Left hindlimb (tissue), 1 donor: ENCODE results near the gene CLIP1.

Source experiments
- DNase-seq: peaks from one replicate; pipeline ENCODE4 v3.0.0-alpha.2; 2018

The CLIP1 gene

DNA sequence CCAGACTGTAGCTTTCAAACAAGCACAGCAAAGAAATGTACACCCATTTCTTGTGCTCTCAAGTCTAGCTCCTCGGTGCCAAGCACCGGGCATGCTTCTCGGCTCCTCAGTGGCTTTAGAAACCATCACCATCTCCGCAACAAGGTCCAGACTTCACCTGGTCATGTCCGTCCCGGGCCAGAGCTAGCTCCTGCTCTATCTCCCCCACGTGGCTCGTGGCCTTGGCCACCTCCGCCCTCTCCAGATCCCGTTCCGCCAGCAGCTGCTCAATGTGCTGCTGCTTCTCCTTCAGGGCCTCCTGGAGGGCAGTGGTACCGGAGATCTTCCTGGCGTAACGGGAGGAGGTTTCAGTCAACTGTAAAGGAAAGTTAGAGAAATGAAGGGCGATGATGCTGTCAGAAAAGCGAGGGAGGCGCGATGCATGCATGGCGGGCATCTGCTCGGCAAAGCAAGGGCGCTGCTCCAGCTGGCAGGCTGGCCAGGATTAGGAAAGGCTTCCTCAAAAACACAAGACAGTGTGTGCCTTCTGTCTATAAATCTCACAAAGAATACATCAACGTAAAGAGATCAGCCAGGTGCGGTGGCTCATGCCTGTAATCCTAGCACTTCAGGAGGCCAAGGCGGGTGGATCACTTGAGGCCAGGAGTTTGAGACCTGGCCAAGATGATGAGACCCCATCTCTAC, 67.4 kb downstream of the CLIP1 start:
- no peak for DNase-seq

DNA sequence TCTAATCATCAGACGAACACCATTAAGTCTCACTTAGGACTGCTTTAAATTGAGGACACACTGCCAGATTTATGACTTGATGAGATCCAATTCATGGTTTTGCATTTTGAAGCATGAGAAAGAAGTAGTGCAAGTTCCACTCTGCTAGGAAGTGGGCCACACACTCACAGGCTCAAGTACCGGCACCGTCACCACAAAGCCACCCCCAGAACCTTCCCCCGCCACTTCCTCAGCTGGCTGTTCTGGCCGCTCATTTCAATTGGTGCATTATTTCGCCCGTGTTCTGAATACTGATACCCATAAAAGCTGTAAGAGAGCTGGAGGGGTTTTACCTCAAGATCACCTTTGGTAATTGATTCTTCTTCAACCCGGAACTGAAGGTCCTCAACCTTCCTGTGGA, 70.1 kb downstream of the CLIP1 start:
- no peak for DNase-seq

DNA sequence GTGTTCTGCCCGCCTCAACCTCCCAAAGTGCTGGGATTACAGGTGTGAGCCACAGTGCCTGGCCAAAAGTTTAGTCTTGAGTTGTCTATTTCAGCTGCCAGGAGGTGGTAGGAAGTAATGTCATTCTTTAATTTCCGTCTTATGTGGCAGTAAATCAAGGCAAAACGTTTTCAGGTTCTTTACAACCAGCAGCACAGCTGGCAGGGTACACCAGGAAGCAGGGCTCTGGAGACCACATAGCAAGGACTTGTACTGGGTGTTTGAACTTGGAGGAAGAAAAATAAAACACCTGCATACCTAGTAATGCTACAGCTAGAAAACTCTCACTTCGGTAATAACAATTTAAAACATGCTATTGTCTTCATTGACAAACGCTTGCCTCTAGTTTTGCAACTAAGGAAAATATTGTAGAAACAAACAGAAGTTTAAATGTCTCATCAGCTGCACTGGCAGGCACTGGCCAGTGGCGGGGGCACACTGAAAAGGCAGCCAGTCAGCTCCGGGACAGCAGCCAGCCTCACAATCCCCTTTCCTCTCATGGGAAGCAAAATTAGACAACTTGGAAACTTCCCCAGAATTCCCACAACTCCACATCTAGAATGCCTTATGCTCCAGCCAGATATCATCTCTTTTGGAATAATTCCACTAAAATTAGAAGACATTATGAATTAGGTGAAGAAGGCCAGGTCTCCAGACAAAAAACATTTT, 72.2 kb downstream of the CLIP1 start:
- peak; percentile 65 for DNase-seq

DNA sequence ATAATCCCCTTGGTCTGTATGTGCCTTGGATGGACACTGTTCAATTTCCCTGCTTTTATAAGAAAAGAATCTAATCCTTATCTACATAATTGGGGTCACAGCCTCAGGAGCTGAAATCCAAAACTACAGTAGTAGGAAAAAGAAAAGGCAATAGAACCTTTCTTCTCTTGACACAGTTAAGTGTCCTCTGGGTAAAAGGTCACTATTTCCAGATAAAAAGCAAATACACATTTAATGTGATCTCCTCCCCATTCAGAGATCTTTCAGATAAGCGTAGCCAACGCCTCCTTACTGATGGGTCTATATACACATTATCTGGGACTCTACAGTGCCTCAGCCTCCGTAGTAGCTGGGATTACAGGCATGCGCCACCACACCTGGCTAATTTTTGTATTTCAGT, 73.4 kb downstream of the CLIP1 start:
- DNase-seq, result no peak

DNA sequence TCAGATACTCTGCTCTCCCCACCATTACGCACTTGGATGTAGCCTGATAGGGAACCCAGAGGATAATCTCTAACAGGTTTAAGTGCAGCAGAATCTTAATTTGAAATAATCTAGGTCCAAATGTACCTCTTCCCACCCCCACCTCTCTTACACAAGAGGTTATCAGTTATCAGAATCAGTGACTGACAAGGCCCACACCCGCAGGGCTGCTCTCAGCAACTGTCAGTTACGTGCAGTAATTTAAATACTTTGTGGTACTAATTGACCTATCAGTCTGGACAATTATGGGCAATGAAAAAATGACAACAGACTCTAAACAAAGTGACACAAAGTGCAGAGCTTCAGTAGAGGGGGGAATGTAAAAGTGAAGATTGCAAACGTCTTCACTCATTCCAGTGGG, 74.0 kb downstream of the CLIP1 start:
- no peak for DNase-seq

DNA sequence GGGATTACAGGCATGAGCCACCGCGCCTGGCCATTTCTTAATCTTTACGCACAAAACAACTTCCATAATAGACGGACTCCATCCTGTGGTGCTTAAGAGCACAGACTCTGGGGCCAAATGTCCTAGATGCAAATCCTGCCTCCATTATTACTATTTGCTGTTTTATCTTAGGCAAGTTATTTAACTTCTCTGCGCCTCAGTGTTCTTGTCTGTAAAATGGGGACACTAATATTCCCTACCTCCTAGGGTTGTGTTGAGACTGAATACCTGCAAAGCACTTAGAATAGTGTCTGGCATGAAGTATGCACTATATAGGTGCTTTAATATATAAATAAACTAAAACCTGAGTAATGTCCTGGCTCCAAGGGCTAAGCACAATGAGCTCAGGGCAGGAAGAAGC, 76.4 kb downstream of the CLIP1 start:
- no peak for DNase-seq

DNA sequence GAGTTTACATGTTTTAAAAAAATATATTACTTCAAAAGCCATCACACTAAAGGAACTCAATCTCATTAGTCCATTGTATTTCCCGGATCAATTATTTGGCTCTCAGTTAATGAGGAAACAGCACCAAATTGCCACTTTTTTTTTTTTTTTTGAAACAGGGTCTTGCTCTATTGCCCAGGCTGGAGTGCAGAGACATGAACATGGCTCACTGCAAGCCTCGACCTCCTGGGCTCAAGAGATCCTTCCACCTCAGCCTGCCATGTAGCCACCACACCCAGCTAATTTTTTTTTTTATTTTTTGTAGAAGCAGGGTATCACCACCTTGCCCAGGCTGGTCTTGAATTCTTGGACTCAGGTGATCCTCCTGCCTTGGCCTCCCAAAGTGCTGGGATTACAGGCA, 77.4 kb downstream of the CLIP1 start:
- no peak for DNase-seq

DNA sequence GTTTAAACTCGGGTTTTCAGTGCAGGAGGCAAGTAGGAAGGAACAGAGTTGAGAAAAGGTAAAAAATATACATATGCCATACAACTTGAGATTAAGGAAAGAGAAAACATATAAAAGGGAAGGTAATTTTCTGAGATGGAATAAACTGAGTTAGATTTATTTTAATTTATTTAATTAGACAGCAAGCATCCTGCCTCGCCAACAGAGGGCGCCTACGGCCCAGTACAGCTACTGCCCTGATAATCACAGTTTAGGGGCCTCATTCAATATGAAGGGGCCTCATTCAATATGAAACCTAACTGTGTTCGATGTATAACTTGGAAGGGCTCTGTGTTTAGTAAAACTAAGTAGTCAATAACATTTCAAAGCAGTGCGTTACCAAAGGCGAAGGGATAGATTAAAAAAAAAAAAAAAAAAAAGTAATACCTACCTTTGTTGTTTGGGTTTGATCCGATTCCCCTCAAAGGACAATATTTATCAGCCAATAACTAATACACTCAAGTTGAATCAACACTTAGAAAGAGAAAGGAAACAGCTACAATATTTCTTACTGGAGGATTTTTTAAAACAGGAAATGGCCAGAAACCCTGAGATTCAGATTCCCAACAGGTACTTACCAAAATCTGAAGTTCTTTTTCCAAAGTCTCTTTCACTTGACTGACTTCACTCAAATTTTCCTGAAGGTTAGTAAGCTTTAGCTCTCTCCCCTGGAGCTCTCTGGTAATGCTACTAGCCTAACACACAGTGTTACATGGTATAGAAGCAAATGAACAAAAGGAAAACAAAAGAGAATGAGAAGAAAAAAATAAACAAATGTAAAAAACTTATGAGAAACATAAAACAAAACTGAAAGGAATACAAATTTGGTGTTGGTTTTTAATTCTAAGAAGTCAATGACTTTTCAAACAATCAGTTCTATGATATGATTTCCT, 86.2 kb downstream of the CLIP1 start:
- no peak for DNase-seq

DNA sequence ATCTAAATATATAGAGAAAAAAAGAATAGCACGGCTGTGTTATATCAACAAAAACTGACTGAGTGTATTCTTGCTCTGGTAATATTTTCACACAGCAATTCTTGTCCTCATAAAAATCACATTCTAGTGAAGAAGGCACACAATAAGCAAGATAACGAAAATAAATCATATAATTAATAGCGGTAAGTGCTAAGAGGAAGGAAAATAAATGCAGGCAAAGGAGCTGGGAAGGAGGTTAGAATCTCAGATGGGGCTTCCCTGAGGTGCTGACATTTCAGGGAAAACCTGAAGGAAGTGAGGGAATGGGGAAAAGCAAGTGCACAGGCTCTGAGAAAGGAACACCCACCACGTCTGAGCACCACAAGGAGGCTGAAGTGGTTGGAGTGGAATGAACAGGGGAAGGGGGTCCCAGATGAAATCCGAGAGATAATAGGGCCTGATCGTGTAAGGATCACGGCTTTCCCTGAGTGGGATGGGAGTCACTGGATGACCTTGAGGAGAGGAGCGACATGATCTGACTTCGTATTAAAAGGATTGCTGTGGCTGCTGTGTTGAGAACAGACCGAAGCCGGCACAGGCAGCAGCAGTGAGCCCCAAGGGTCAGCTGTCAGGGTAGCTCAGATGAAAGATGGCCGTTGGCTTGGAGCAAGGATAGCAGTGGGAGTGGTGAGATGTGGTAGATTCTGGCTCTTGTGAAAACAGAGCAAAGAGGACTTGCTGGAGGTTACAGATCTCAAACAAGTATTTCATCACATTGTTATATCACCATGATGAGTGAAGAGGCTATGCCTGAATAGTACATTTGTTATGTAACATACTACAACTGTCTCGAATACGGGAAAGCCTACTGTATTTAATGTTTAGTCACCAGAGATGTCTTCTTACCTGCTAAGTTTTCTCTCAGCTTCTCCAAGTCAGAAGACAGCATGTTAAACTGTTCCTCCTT, 89.1 kb downstream of the CLIP1 start:
- no peak for DNase-seq

DNA sequence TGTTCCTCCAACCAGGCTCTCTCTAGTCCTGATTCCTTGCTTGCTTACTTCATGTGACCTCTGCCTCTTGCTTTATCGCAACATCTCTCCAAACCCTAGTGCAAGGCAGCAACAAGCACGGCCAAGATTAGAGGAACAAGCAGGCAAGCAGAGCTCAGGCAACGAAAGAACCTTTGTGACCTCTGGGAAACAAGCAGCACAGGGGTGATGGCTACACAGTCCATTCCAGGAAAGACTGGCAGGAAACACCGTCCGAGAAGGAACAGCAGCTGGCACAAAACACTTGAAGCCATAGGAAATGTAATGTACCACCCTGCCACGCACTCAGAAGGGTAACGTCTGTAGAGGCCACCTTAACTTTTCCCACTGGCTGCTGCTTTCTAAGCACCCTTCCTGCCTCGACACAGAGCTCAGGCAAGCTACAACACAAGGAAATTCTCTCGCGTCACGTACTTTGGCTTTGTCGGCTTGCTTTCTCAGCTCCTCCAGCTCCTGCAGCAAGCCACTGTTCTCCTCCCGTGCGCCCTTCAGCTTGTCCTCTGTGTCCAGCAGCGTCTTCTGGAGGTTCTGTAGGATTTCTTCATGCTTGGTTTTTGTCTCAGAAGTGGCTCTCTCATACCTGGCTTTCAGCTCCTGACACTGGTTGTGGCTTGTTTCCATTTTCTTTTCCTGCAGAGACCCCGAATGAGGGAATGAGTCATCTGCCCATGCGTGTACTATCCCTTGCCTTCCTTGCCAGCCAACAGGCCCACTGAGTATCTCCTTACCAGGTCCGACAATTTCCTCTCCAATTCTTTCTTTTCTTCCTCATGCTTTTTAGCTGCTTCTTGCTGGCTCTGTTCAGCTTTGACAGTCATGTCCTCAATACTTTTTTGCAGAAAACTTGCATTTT, 94.7 kb downstream of the CLIP1 start:
- no peak for DNase-seq

DNA sequence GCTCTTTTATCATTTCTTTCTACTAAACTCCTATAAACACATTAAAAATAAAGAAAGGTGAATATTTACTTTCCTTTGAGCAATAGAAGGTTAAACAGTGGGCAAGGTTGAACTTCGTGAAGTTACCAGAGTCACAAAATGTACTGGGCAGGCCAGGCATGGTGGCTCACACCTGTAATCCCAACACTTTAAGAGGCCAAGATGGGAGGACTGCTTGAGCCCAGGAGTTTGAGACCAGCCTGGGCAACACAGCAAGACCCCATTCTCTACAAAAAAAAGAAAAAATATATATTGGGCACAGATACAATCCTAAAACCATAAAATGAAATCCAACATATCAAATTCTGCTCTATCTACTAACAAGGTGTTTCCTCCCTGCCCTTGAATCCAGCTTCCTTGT, 95.5 kb downstream of the CLIP1 start:
- DNase-seq, result no peak

DNA sequence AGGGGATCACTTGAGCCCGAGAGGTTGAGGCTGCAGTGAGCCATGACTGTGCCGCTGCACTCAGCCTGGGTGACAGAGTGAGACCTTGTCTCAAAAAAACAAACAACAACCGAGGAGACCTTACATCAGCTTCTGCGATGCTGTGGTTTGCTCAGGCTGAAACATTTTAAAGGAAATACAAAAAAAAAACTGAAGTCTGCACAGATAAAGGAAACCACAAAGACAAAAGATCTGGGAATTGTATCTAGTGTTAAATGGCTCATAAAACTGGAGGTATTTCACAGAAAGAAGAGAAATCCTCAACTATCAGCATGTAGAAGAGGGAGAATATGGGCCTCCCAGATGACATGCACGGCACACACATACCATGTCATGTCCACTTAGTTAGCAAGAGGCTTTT, 95.9 kb downstream of the CLIP1 start:
- DNase-seq, result no peak

DNA sequence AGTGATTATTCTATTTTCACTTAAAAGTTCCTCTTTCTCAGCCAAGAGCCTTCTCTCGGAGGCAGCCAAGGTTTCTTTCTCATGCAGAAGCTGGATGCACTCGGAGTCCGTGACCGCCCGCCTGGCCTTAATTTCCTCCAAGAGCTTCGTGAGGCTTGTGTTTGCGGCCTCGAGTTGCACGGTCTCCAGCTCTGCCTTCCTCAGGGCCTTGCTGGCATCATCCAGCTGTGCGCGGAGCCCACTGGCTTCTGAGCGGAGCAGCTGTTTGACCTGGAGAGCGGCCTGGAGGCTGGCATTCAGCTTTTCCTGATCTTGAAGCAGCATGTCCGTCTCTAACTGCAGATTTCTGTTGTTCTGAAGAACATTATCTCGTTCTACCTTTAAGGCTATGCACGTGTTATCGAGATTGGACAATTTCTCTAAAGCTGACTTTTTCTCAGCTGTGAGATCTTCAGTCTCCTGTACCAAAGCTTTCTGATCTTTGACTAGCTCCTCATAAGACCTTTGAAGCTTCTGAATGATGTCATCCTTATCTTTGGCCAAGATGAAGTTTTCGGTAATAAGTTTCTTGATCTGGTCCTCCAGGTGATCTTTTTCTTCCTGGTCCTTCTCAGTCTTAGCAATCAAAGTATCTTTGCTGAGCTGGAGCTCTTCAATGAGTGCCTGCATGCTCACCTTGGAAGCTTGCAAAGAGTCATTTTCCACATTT, 99.0 kb downstream of the CLIP1 start:
- no peak for DNase-seq

DNA sequence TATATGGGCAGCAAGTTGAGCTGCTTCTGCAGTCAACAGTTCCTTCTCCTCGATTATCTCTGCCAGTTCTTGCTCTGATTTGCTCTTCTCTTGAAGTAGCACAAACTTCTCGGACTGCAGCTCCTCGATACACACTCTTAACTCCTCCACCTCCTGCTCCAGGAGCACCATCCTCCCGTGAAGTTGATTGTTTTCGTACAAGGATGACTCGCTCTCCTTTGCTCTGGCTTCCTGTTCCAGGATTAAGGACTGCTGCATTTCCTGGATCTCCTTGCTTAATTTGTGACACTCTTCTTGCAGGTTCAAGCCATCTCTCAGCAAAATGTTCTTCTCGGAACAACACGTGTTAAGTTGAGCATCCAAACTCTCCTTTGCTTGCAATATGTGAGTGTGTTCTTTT, 100.0 kb downstream of the CLIP1 start:
- DNase-seq, result no peak

DNA sequence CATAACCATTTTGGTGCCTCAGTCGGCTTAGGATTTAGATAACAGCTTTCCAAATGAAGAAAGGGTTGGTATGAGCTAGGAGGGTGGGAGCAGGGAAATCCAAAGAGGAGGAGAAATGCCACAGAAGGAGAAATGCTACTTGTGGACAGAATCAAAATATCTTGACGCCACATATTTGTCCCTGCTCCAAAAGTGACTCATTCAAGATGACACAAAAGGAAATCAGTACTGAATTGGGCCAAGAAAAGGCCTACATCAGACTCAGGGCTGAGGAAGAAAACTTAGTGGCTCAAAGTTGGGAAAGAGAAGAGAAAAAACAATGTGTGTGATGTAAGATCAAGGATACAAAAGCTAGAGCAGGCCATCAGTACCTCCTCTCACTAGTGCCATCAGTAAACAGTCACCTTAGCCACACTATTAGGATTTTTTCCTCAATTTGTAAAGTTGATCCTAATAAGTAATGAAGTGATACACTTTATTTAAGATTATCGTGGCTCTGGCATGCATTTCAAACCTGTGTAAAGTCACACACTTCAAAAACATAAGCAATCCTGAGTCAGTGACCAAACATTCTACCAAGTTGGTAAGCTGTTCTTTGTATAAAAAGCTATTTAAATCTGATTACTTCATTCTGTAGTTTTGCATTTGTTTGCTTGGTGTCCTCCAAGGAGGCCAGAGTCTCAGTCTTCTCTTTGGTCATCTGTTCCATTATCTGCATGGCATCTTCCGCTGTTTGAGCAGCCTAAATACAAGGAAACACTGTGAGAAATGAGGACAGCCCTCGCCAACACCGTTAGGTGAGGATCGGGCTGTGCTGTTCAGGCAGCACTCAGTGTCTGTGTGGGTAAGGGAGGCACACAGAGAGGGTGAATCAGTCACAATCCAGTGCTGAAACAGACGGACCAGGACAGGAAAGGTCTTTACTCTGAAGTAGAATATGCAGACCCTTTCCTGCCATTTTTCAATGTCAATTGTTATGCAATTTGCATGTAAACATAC, 103.6 kb downstream of the CLIP1 start:
- no peak for DNase-seq

DNA sequence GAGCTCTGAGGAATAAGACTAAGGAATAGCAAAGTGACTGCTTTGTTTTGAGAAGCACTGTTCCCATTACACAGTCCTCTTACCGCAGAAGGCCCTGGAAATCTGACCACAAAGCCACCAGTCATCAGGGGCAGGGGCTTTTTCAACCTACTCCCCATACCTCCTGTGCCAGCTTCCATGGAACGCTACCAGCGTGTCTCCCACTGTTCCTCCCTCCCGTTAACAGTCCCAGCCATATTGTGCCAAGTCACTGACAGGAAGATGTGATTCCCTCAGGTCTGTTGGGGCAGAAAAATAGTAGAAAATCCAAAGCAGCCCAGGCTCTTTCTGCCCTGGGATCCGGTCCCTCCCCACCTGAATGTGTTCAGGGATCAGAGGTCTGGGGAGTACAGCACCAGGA, 109.5 kb downstream of the CLIP1 start:
- no peak for DNase-seq

DNA sequence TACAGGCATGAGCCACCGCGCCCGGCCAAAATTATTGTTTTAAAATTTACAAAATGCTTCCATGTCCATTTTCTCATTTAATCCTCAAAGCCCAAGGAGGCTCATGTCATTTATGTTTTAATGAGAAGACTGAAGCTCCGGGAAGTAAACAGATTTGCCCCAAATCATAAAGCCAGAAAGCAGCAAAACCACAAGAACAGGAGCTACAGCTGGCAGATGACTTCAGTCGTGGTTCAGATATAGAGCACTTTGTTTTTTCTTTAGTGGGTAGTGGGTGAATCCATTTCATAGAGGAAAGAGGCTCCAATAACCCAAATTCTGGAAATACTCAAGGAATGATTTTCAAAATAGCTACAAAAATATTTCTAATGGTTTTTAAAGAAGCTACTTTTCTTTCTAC, 110.8 kb downstream of the CLIP1 start:
- DNase-seq, result no peak

DNA sequence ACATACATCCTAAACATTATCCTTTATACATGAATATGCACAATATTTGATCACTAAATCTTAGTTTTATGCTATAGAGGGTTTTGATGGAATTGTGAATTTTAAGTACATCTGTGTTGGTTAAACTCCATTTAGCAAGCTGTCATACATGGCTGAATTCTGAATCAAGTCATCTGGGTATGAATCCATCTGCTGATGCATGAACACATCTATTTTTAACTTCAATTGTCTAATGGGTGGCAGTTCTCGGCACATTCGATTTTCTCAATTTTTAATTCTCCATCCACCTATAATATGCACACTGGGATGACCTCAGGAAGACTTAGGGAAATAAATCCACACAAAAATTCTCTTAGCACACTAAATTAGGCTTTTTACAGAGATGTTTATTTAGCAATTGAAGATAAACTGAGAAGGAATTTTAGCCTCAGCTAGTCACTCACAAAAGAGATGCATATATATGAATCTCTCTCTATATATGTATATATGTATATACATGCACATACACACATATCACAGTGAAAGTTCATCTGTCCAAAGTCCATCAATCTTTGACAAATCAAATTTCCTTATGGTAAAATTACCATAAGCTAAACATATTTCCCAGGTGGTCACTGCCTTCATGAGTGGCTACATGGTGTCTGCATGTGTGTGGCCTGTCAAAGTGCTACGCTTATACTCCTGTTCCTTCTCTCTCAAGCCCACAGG, 111.7 kb downstream of the CLIP1 start:
- DNase-seq, result no peak

DNA sequence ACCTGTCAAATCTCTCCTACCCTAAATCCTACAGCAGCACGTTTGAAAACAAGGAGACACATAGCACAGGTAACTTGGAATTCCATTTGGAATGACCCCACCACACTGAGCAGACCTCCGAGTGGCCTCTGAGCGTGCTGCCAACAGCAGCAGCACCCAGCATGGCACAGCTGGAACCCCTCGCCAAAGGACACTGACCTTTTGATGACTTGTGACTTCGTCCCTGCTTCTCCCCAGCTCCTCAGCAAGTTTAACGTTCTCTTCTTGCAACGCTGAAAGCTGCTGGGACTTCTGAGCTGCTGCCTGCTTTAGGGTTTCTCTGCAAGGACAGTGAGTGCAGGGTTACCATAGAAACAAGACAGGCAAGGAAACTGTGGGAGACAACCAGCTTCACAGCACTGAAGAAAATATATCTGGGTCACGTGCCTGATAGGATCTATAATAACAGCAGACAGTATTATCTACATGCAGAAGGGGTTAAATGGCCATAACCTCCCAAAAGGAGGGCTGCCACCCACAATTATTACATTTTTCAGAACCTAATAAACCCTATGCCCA, 112.8 kb downstream of the CLIP1 start:
- DNase-seq, result no peak
